ENCODE results near the gene TLL2.

TLL2 gene

DNA sequence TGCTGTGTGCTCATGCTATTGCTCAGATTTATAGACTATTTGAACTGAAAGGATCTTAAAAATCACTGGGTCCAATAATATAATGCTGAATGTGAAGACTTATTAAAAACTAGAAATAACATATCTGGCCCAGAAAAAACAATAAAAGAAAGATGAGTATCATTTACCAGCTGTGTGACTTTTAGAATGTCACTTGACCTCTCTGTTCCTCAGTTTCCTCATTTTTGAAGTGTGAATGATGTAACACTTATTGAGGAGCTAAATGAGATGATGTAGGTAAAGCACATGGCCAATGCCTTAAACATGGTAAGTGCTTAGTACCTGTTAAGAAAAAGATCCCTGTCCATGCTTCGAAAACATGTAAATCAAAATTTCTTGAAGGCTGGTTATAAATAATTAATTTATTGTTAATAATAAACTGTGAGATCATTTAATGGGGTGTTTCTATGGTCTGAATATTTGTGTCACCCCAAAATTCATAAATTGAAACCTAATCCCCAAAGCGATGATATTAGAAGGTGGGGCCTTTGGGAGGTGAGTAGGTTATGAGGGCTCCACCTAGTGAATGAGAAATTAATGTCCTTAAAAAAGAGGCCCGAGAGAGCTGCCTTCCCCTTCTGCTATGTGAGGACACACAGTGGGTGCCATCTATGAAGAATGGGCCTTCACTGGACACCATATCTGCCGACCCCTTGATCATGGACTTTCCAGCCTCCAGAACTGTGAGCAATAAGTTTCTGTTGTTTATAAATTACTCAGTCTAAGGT lies 196.5 kb downstream of the TLL2 start:
- no peak for DNase-seq

Data from fibroblast of skin of back (primary cell).